HEK293 (cell line): ENCODE measurements around the gene ZBED6.

ENCODE experiments used
- BCL11B ChIP-seq: fragments of 450-650 bp; formaldehyde crosslinking; IDR thresholded peaks from 2 replicates; pipeline ENCODE4 v1.5.1; 2016; ENCODE audit warnings: low read depth, missing biosample characterization, missing genetic modification characterization
- ZBTB8A ChIP-seq: fragments of 450-650 bp; formaldehyde crosslinking; IDR thresholded peaks from 2 replicates; pipeline ENCODE4 v1.5.1; 2016; ENCODE audit warnings: missing biosample characterization, missing genetic modification characterization
- TF ChIP-seq, protein P1 (sequence below): fragments of 450-650 bp; formaldehyde crosslinking; IDR thresholded peaks from 2 replicates; pipeline ENCODE4 v1.5.1; 2016; ENCODE audit warnings: missing biosample characterization, missing genetic modification characterization
- TF ChIP-seq, protein P2 (sequence below): fragments of 450-650 bp; formaldehyde crosslinking; IDR thresholded peaks from 2 replicates; pipeline ENCODE4 v1.5.1; 2016; ENCODE audit warnings: missing biosample characterization, missing genetic modification characterization

DNA sequence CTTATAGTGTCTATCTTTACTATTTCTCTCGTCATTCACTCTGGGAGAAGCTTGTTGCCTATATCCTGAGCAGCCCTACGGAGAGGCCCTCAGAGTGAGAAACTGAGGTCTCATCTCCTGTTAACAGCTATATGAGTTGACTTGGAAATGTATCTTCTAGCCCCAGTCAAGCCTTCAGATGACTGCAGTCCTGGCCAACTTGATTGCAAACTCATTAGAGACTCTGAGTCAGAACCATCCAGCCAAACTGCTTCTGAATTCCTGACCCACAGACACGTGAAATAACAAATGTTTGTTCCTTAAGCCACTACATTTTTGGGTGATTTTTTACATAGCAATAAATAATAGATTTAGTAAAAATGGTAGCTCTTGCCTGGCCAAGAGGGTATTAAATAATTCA, 3.9 kb upstream of the ZBED6 start:
- TF ChIP-seq ZBTB8A (tag by site-specific recombination) (no peak), BCL11B (tag by site-specific recombination) (no peak)
- TF ChIP-seq, protein P1, sequence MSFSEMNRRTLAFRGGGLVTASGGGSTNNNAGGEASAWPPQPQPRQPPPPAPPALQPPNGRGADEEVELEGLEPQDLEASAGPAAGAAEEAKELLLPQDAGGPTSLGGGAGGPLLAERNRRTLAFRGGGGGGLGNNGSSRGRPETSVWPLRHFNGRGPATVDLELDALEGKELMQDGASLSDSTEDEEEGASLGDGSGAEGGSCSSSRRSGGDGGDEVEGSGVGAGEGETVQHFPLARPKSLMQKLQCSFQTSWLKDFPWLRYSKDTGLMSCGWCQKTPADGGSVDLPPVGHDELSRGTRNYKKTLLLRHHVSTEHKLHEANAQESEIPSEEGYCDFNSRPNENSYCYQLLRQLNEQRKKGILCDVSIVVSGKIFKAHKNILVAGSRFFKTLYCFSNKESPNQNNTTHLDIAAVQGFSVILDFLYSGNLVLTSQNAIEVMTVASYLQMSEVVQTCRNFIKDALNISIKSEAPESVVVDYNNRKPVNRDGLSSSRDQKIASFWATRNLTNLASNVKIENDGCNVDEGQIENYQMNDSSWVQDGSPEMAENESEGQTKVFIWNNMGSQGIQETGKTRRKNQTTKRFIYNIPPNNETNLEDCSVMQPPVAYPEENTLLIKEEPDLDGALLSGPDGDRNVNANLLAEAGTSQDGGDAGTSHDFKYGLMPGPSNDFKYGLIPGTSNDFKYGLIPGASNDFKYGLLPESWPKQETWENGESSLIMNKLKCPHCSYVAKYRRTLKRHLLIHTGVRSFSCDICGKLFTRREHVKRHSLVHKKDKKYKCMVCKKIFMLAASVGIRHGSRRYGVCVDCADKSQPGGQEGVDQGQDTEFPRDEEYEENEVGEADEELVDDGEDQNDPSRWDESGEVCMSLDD (tag by site-specific recombination) = no peak
- TF ChIP-seq, protein P2, sequence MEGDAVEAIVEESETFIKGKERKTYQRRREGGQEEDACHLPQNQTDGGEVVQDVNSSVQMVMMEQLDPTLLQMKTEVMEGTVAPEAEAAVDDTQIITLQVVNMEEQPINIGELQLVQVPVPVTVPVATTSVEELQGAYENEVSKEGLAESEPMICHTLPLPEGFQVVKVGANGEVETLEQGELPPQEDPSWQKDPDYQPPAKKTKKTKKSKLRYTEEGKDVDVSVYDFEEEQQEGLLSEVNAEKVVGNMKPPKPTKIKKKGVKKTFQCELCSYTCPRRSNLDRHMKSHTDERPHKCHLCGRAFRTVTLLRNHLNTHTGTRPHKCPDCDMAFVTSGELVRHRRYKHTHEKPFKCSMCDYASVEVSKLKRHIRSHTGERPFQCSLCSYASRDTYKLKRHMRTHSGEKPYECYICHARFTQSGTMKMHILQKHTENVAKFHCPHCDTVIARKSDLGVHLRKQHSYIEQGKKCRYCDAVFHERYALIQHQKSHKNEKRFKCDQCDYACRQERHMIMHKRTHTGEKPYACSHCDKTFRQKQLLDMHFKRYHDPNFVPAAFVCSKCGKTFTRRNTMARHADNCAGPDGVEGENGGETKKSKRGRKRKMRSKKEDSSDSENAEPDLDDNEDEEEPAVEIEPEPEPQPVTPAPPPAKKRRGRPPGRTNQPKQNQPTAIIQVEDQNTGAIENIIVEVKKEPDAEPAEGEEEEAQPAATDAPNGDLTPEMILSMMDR (tag by site-specific recombination) = no peak
